Esophagus squamous epithelium (tissue), 4 donors: ENCODE measurements around the gene PLEKHO1.

Experiments used
- CTCF ChIP-seq, 6 experiments: fragments of 450-650 bp in 4 of 6; fragments of 200-600 bp in 2 of 6; sonication (generic) in 2 of 6; IDR thresholded peaks; one replicate each; pipeline ENCODE4 v1.5.1; 2016 to 2019; ENCODE audit warnings: antibody characterized with exemption in 6 of 6, mild to moderate bottlenecking in 4 of 6, moderate library complexity in 4 of 6
- POLR2A ChIP-seq, 4 donors: fragments of 450-650 bp; IDR thresholded peaks; one replicate each; pipeline ENCODE4 v1.6.1; 2017; ENCODE audit warnings: antibody characterized with exemption in 4 of 4, mild to moderate bottlenecking in 4 of 4, moderate library complexity in 3 of 4

- TF ChIP-seq CTCF (IDR thresholded peaks at IDR 0.05) (peak; percentile 38 to 56 (median 45)), POLR2A (IDR thresholded peaks at IDR 0.05) (no peak)
Observed at GRCh38 chr1:150186789-150187559, 37.3 kb downstream of the PLEKHO1 start.
